Hepatocyte (in vitro differentiated cells): ENCODE data around the gene TBCD.

Source experiments
- CTCF ChIP-seq: fragments of 200-600 bp; sonication (generic); IDR thresholded peaks from 2 replicates; pipeline ENCODE4 v1.5.1; 2016; ENCODE audit warnings: antibody characterized with exemption, mild to moderate bottlenecking; ENCODE audit not compliant: poor library complexity
- EZH2 ChIP-seq: fragments of 200-600 bp; sonication (generic); IDR thresholded peaks from 2 replicates; pipeline ENCODE4 v1.6.1; 2016; ENCODE audit warnings: antibody characterized with exemption, mild to moderate bottlenecking, borderline replicate concordance

- TF ChIP-seq CTCF (no peak), EZH2 (no peak)
These were observed 45.2 kb downstream of the TBCD start for GRCh38 chr17:82797061-82797460.
